Natural killer cell treated with Interleukin-12 subunit alpha and Interleukin-12 subunit beta and Interleukin-15 and Interleukin-18, amount 100 ng/mL, for 72 hours (primary cell): ENCODE results near the gene AHCY. TPM values are rescaled to one million over a fixed set of nuclear protein-coding genes. Genes with fewer than 3 reads are reported as not detected.
A peak's percentile ranks its signal among the peaks of the same experiment; 100 is the strongest.
"Not testable (repeated sequence)": the region's sequence is repeated elsewhere in the genome, so short reads cannot be mapped to it uniquely, and the experiment has no call there.

Source experiments
- ATAC-seq, 2 donors: fragments of 150-1000 bp; cut with Tn5 transposase in 1 of 2; sonication (Bioruptor Pico), chemical (Tn5 transposase) in 1 of 2; 2 replicates each; pipeline ENCODE4 v1.10.0; 2021
- DNase-seq: peaks from one replicate; pipeline ENCODE4 v3.0.0; 2022; ENCODE audit warnings: low spot score
- H3K27ac Mint-ChIP-seq, 2 donors: 1 replicate in 1 of 2; 2 replicates in 1 of 2; pipeline ENCODE4 v1.8.0; 2022; ENCODE audit warnings: mixed read lengths in 2 of 2, mild to moderate bottlenecking in 1 of 2, moderate library complexity in 1 of 2
- H3K27me3 Mint-ChIP-seq, 2 donors: 1 replicate in 1 of 2; 2 replicates in 1 of 2; pipeline ENCODE4 v1.8.0; 2022; ENCODE audit warnings: mixed read lengths in 2 of 2
- H3K36me3 Mint-ChIP-seq: one replicate; pipeline ENCODE4 v1.8.0; 2022; ENCODE audit warnings: mixed read lengths
- H3K4me1 Mint-ChIP-seq, 2 donors: 1 replicate in 1 of 2; 2 replicates in 1 of 2; pipeline ENCODE4 v1.8.0; 2022; ENCODE audit warnings: low read depth in 2 of 2, mixed read lengths in 2 of 2, mild to moderate bottlenecking in 1 of 2
- H3K4me3 Mint-ChIP-seq: one replicate; pipeline ENCODE4 v1.8.0; 2022; ENCODE audit warnings: mixed read lengths
- H3K9me3 Mint-ChIP-seq: 2 replicates; pipeline ENCODE4 v1.8.0; 2022; ENCODE audit warnings: mixed read lengths
- total RNA-seq, 2 donors: library from RNA; stranded (reverse); gene quantifications; one replicate each; pipeline ENCODE4 v1.2.3, GENCODE V29; 2022

Gene AHCY
- total RNA-seq, 2 donors from 2014 or later: 61.3 to 121 TPM

DNA sequence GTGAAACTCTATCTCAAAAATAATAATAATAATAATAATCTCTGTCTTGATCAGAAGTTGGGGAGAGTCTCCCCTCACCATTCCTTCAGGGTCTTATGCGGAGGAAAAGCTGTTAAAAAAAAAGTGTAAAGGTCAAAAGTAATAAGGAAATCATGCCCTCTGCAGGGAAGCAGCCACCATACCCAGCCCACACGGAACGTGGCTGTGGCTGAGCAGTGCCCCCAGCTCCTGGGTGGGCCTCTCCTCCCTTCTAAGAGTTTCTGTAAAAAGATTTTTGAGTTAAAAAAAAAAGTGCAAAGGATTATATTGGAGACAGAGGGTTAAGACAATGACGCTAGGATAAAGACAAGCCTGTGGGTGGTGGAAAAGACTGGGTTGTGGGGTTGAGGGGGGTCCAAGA lies 30.6 kb upstream of the AHCY start:
- no peaks in the 10 kb centered on the region for H3K27me3 Mint-ChIP-seq
- H3K9me3 Mint-ChIP-seq: no peaks in the 10 kb centered on the region
- ATAC-seq: no peak

DNA sequence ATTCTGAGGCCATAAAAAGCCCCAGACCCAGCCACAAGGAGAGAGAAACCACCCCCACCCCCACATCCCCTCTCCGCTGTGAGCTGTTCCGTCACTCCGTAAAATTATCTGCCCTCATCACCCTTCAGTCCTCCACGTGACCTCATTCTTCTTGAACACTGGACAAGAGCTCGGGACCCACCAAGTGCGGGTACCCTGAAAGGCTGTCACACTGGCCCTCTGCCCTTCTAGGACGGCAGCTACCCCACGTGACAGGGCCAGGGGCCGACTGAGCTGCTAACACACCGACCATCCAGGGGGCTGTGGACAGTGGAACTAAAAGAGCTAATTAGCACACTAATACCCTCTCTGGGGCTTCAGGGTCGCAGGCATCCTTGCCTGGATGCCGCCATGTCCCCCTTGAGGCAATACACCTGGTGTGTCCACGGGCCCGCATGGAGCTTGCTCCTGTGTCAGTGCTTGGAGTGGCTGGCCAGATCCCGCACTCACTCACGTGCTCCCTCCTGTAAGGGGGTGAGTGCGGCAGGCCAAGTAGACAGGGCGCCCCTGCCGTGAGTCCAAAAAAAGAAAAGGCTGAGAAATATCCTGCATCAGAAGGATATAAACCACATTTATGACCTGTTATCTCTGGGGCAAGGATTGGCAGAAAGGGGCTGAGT lies 29.2 kb upstream of the AHCY start:
- no peak for ATAC-seq
- no peaks in the 10 kb centered on the region for H3K27me3 Mint-ChIP-seq
- H3K27ac Mint-ChIP-seq: no peak overlapping the region
- H3K4me3 Mint-ChIP-seq: no peak overlapping the region
- peaks cover 9 to 10% of the 10 kb centered on the region in 2 donors for H3K4me1 Mint-ChIP-seq
- no peak for DNase-seq
- H3K9me3 Mint-ChIP-seq: no peaks in the 10 kb centered on the region
- no peaks in the 10 kb centered on the region for H3K36me3 Mint-ChIP-seq

More for the DNA sequence above, 30.6 kb upstream of the AHCY start:
- no peaks in the 10 kb centered on the region for H3K36me3 Mint-ChIP-seq
- no peak overlapping the region for H3K4me3 Mint-ChIP-seq
- no peak for DNase-seq
- no peak overlapping the region for H3K27ac Mint-ChIP-seq
- peaks cover 19% of the 10 kb centered on the region in 2 donors for H3K4me1 Mint-ChIP-seq

DNA sequence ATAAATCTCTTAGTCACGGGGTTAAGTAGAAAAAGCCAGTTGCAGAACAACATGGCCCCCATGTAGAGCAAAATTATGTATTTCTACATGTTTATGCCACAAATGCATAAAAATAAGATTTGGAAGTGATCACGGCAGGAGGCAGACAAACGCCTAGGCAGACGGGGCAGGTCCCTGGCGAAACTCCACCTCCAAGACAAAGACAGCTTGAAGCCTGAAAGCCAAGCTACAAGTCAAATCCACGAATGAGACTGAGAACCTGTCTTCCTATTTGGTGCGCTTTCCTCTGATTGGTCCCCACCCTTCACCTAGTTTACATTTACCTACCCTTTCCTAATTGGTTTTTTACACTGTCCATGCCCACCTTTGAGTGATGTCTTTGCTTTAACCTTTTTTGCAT lies 28.7 kb upstream of the AHCY start:
- Mint-ChIP-seq H3K4me1 (peaks cover 7 to 9% of the 10 kb centered on the region in 2 donors), H3K27me3 (no peaks in the 10 kb centered on the region), H3K36me3 (no peaks in the 10 kb centered on the region), H3K4me3 (no peak overlapping the region), H3K9me3 (no peaks in the 10 kb centered on the region), H3K27ac (no peak overlapping the region)
- DNase-seq: no peak
- ATAC-seq: no peak

DNA sequence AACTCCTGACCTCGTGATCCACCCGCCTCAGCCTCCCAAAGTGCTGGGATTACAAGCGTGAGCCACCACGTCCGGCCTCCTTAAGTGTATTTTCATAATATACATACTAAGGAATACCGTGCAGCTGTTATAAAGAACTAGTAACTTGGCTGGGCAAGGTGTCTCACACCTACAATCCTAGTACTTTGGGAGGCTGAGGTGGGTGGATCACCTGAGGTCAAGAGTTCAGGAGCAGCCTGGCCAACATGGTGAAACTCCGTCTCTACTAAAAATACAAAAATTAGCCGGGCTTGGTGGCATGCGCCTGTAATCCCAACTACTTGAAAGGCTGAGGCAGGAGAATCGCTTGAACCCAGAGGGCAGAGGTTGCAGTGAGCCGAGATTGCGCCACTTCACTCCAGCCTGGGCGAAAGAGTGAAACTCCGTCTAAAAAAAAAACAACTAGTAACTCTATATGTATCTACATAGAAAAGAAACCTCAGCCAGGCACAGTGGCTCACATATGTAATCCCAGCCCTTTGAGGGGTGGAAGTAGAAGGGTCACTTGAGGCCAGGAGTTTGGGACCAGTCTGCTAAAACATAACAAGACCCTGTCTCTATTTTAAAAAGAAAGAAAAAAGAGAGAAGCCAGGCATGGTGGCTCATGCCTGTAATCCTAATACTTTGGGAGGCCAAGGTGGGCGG lies 27.8 kb upstream of the AHCY start:
- H3K4me3 Mint-ChIP-seq, H3K36me3 Mint-ChIP-seq, DNase-seq, H3K9me3 Mint-ChIP-seq, H3K27me3 Mint-ChIP-seq, ATAC-seq, H3K27ac Mint-ChIP-seq, H3K4me1 Mint-ChIP-seq: not testable (repeated sequence)

DNA sequence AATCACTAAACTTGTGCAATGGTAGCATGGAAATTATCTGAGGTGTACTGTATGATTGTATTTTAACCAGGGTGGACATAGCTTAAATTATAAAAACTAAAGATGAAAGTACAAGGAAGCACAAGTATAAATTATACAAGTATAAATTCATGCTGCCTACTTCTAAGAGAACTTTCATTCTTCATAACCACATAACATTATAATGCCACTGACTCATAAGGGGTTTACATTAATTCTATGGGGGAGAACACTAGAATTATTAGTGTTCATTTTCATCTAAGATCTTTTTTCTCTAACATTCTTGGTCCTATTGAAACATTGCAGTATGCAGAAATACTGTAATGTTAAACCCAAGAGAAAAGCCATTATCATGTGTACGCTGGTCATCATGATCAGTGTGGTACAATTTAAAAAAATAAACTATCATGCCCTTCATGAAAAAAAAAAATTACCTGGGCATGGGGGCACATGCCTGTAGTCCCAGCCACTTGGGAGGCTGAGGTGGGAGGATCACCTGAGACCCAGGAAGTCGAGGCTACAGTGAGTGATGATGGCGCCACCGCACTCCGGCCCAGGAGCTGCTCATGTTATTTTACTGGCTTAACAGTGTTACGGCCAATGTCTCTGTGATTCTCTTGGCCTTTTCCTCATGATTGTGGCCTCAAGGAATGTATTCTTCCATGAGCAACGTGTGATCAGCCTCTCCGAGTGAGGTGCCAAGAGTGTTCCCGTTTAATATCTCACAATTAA lies 25.9 kb upstream of the AHCY start:
- DNase-seq (no peak), ATAC-seq (no peak)
- Mint-ChIP-seq H3K36me3 (no peaks in the 10 kb centered on the region), H3K4me1 (peaks cover 13 to 14% of the 10 kb centered on the region in 2 donors), H3K27ac (no peak overlapping the region), H3K4me3 (no peak overlapping the region), H3K9me3 (no peaks in the 10 kb centered on the region), H3K27me3 (no peaks in the 10 kb centered on the region)

DNA sequence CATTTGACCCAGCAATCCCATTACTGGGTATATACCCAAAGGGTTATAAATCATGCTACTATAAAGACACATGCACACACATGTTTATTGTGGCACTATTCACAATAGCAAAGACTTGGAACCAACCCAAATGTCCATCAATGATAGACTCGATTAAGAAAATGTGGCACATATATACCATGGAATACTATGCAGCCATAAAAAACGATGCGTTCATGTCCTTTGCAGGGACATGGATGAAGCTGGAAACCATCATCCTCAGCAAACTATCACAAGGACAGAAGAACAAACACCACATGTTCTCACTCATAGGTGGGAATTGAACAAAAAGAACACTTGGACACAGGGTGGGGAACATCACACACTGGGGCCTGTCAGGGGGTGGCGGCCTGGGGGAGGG lies 25.1 kb upstream of the AHCY start:
- H3K4me1 Mint-ChIP-seq: peaks cover 14% of the 10 kb centered on the region in 2 donors
- H3K4me3 Mint-ChIP-seq, DNase-seq, H3K36me3 Mint-ChIP-seq, H3K9me3 Mint-ChIP-seq, H3K27ac Mint-ChIP-seq, ATAC-seq, H3K27me3 Mint-ChIP-seq: not testable (repeated sequence)

DNA sequence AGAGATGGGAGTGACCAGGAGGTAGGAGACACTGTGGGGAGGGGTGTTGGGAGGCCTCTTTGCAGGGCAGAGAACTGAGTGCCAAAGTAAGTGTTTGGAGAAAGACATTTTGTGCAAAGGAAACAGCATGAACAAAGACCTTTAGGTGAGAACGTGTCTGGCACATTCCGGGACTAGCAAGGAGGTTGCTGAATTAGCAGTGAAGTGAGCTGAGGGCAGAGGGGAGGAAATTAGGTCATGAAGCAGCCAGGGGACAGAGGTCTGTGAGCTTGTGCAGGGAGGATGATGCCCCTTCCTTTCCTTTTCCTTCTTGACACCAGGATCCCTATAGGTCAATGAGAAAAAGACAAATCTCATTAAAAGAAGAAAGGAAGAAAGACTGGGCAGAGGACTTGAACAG lies 21.4 kb upstream of the AHCY start:
- Mint-ChIP-seq H3K36me3 (no peaks in the 10 kb centered on the region), H3K27ac (peak overlapping the region; percentile 2 to 7), H3K9me3 (no peaks in the 10 kb centered on the region), H3K4me1 (peaks cover 14% of the 10 kb centered on the region in 2 donors), H3K27me3 (no peaks in the 10 kb centered on the region), H3K4me3 (peak overlapping the region; percentile 2)
- ATAC-seq (peak in 1 of 2 donors; percentile 62), DNase-seq (no peak)

DNA sequence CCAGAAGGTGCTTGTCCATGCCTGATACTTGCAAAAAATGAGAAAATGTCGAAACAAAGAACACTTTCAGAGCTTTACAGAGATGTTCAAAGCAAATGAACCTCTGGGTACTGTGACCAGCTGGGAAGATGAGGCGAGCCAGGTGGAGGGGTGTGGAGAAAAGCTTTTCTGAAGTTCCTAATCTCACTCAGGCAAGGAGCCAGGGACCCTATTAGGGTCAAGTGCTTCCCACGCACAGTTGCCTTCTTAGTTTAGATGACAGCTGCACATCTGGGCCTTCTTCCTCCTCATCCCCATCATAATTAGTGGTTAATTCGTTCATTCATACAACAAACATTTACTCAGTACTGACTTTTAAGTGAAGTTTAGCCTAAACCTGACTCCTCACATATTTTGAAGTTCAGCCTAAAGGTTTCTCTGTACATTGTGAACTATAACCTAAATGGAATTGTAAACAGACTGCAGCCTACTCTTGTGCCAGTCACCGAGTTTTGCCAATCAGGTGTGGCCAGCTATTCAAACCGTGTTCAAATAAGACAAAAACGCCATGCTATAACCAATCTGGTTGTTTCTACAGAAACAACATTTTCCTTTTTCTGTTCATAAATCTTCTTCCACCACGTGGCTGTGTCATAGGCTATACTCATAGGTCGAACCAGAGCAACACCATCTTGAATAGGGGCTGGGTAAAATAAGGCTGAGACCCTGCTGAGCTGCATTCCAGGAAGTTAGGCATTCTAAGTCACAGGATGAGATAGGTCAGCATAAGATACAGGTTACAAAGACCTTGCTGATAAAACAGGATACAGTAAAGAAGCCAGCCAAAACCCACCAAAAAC lies 19.3 kb upstream of the AHCY start:
- Mint-ChIP-seq H3K36me3 (no peaks in the 10 kb centered on the region), H3K27me3 (no peaks in the 10 kb centered on the region), H3K27ac (no peak overlapping the region), H3K9me3 (no peaks in the 10 kb centered on the region), H3K4me3 (no peak overlapping the region), H3K4me1 (peaks cover 14% of the 10 kb centered on the region in 2 donors)
- ATAC-seq: no peak
- DNase-seq: no peak

DNA sequence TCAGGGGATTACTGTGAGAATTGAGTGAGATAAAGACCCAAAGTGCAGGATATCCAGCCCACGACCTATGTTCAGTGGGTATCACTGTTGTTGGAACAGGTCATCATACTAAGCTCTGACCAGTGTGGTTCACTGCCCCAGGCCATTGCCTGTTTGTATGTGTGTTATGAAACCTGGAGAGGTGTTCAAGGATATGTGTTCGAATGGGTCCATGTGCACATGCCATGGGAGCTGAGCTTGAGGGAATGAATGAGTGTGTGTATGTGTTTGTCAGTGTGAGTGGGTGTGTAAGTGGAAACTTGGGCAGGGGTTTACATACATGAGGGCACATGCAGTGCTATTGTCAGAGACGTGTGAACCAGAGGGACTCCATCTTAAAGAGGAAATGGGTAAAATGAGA lies 17.7 kb upstream of the AHCY start:
- ATAC-seq (no peak), DNase-seq (no peak)
- Mint-ChIP-seq H3K4me1 (peaks cover 12 to 15% of the 10 kb centered on the region in 2 donors), H3K27ac (no peak overlapping the region), H3K9me3 (no peaks in the 10 kb centered on the region), H3K27me3 (no peaks in the 10 kb centered on the region), H3K4me3 (no peak overlapping the region), H3K36me3 (no peaks in the 10 kb centered on the region)

DNA sequence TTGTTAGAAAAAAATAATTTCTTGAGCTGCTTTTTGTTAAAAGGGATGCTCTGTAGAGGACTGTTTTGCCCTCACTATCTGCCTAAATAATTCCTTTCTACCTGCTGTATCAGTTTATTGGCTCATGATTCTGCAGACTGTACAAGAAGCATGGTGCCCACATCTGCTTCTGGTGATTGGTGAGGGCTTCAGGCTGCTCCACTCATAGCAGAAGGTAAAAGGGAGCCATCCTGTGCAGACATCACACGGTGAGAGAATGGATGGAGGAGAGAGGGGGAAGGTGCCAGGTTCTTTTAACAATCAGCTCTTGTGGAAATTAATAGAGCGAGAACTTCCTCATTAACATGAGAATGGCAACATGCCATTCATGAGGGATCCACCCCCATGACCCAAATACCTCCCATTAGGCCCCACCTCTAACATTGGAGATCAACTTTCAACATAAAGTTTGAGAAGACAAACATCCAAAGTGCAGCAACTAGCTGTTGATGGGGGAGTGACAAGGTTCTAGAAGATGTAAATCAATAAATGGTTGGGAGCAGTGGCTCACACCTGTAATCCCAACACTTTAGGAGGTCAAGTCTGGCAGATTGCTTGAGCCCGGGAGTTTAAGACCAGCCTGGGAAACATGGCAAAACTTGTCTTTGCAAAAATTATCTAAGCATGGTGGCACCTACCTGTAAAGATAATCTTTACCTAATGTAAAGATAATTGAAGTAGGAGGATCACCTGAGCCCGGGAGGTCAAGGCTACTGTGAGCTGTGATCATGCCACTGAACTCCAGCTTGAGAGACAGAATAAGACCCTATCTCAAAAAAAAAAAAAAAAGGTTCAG lies 15.7 kb upstream of the AHCY start:
- H3K27ac Mint-ChIP-seq: no peak overlapping the region
- peaks cover 0 to 7% of the 10 kb centered on the region in 2 donors for H3K4me1 Mint-ChIP-seq
- DNase-seq (no peak), ATAC-seq (no peak)
- no peak overlapping the region for H3K4me3 Mint-ChIP-seq
- H3K27me3 Mint-ChIP-seq: no peaks in the 10 kb centered on the region
- no peaks in the 10 kb centered on the region for H3K36me3 Mint-ChIP-seq
- no peaks in the 10 kb centered on the region for H3K9me3 Mint-ChIP-seq

DNA sequence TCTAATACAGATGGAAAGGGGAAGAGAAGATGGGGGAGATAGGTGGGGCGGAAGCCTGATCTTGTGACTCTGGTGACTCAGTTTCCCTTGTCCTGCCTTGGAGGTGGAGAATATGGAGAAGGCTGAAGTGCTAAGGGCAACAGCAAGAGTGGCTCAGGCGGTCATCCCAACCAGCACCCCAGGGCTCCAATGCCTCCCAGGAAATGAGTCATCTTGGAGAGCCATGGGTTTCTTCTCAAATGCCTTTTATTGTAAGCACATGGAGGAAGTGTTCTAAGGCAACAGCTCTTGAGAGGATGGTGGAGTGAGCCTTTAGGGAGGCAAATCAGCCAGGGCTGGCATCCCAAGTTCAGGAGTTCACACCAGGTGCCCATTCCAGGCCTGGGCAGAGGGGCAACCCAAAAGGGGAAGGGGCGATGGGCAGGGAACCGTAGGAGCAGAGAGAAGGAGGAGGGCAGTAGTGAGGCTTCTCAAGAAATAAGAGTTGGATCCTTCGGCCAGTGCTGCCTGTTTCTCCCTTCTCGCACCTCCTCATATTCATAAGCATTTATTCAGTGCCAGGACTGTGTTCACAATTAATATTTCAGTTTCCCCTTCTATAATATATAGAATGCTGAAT lies 13.2 kb upstream of the AHCY start:
- no peaks in the 10 kb centered on the region for H3K36me3 Mint-ChIP-seq
- DNase-seq: no peak
- no peak for ATAC-seq

DNA sequence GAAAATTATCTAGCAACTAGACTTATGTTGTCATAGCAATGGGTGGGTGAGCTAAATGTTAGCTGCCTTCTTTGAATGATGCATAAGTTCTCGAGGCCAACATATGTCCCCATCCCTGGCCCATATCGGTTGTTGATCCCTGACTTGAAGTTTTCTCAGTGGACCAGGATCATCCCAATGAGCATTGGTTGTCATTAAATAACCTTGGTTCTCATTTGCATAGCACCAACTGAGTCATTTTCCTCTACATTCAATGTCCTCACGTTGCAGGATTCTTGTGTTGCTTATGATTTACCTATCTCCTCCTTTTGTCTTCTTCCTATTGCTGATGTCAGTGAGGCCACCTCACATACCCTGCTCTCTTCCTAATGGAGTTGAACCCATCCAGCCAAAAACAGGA lies 12.1 kb upstream of the AHCY start:
- Mint-ChIP-seq H3K4me3 (no peak overlapping the region), H3K4me1 (peaks cover 5 to 17% of the 10 kb centered on the region in 2 donors), H3K27me3 (peaks cover 6 to 9% of the 10 kb centered on the region in 2 donors), H3K27ac (no peak overlapping the region), H3K9me3 (no peaks in the 10 kb centered on the region), H3K36me3 (no peaks in the 10 kb centered on the region)
- DNase-seq (no peak), ATAC-seq (no peak)

More for the DNA sequence above, 13.2 kb upstream of the AHCY start:
- H3K27me3 Mint-ChIP-seq: peaks cover 0 to 3% of the 10 kb centered on the region in 2 donors
- no peaks in the 10 kb centered on the region for H3K9me3 Mint-ChIP-seq
- H3K4me3 Mint-ChIP-seq: no peak overlapping the region
- no peak overlapping the region for H3K27ac Mint-ChIP-seq
- H3K4me1 Mint-ChIP-seq: peaks cover 5 to 17% of the 10 kb centered on the region in 2 donors
